Activated CD4-positive, alpha-beta T cell treated with anti-CD3 and anti-CD28 coated beads, Interleukin-2, Interleukin-4, amounts not matched to agents 100 ng/mL and 50 ng/mL, durations not matched to agents 16 hours and 8 hours (primary cell): ENCODE results near the gene SLC7A1.
A peak's percentile ranks its signal among the peaks of the same experiment; 100 is the strongest.
"Not testable (repeated sequence)": the region's sequence is repeated elsewhere in the genome, so short reads cannot be mapped to it uniquely, and the experiment has no call there.

Source experiments
- DNase-seq: peaks from one replicate; pipeline ENCODE4 v3.0.0-alpha.2; 2020; ENCODE audit warnings: low spot score

Gene SLC7A1

GRCh38 chr13:29595380-29596063 is at the start of gene SLC7A1:
TSS of gene SLC7A1 (minus strand) at chr13:29595688. CDS start at chr13:29536188, 59,500 bp downstream.
- DNase-seq, result peak; percentile 87

- DNase-seq, result no peak
Measured at GRCh38 chr13:29640665-29641064, 45.2 kb upstream of the SLC7A1 start.

- not testable (repeated sequence) for DNase-seq
Measured at GRCh38 chr13:29636831-29637230, 41.3 kb upstream of the SLC7A1 start.

- no peak for DNase-seq
Measured at GRCh38 chr13:29624997-29625396, 29.5 kb upstream of the SLC7A1 start.

GRCh38 chr13:29621841-29622240 is 26.4 kb upstream of the SLC7A1 start:
- DNase-seq, result no peak

GRCh38 chr13:29621051-29621800 is 25.7 kb upstream of the SLC7A1 start:
- no peak for DNase-seq

GRCh38 chr13:29619995-29620394 is 24.5 kb upstream of the SLC7A1 start:
- no peak for DNase-seq

GRCh38 chr13:29613101-29613500 is 17.6 kb upstream of the SLC7A1 start:
- DNase-seq, result no peak

- DNase-seq, result no peak
Measured at GRCh38 chr13:29607465-29607864, 12.0 kb upstream of the SLC7A1 start.

- DNase-seq, result no peak
Measured at GRCh38 chr13:29605860-29606526, 10.5 kb upstream of the SLC7A1 start.

- DNase-seq, result no peak
Measured at GRCh38 chr13:29598321-29598720, 2.8 kb upstream of the SLC7A1 start.

GRCh38 chr13:29597706-29598105 is 2.2 kb upstream of the SLC7A1 start:
- DNase-seq, result no peak

- DNase-seq, result no peak
Measured at GRCh38 chr13:29597246-29597645, 1.8 kb upstream of the SLC7A1 start.

GRCh38 chr13:29596064-29596418 is 553 bp upstream of the SLC7A1 start:
- DNase-seq, result no peak

GRCh38 chr13:29594710-29595379 is 643 bp downstream of the SLC7A1 start:
- peak; percentile 59 for DNase-seq

- peak; percentile 67 for DNase-seq
Measured at GRCh38 chr13:29594303-29594709, 1.2 kb downstream of the SLC7A1 start.

GRCh38 chr13:29593605-29594297 is 1.7 kb downstream of the SLC7A1 start:
- no peak for DNase-seq

GRCh38 chr13:29591310-29591709 is 4.2 kb downstream of the SLC7A1 start:
- DNase-seq, result no peak

GRCh38 chr13:29589967-29590366 is 5.5 kb downstream of the SLC7A1 start:
- no peak for DNase-seq

GRCh38 chr13:29589234-29589633 is 6.3 kb downstream of the SLC7A1 start:
- DNase-seq, result no peak

- DNase-seq, result no peak
Measured at GRCh38 chr13:29587645-29588044, 7.8 kb downstream of the SLC7A1 start.
